Superior temporal gyrus (tissue), 1 donor: Measurements from ENCODE around the gene C2orf68.
"Not testable (repeated sequence)": the region's sequence is repeated elsewhere in the genome, so short reads cannot be mapped to it uniquely, and the experiment has no call there.

Experiments used
- DNase-seq: peaks from one replicate; pipeline ENCODE4 v3.0.0-alpha.2; 2016; ENCODE audit errors: extremely low spot score

Gene C2orf68

DNA sequence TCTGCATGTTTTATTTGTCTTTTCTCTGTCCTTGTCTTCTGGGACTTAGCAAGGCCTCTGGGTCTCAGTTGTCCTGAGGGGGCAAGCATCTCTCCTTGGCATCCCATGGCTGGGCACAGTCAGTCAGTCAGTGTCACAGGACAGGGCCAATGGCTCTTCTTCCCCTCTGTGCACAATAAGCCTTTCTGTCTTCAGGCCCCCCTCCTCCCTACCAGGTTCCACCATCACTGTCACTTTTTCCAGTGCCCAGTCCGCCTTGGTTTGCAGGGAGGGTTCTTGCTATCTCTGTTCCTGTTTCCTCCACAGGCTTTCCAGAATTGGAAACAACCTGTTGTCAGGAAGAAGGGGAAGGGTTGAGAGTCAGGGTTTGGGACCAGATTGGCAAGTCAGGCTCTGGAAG, 29.4 kb downstream of the C2orf68 start:
- DNase-seq = no peak

DNA sequence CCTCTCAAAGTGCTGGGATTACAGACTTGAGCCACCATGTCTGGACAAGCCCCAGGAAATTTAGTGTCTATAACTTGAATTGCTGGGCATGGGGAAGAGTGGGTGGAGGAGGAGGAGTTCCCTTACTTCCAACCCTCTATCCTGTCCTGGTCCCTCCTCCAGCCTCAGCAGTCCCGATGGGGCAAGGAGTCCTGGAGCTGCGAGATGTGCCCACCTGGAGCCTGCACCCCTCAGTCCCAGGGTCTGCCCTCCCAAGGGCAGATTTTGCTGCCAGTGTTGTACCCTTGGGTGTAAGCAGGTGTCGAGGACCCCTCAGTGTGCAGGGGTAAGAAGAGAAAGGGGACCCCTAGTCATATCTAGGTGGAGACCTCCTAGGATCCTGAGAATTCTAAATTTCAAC, 31.7 kb downstream of the C2orf68 start:
- no peak for DNase-seq

DNA sequence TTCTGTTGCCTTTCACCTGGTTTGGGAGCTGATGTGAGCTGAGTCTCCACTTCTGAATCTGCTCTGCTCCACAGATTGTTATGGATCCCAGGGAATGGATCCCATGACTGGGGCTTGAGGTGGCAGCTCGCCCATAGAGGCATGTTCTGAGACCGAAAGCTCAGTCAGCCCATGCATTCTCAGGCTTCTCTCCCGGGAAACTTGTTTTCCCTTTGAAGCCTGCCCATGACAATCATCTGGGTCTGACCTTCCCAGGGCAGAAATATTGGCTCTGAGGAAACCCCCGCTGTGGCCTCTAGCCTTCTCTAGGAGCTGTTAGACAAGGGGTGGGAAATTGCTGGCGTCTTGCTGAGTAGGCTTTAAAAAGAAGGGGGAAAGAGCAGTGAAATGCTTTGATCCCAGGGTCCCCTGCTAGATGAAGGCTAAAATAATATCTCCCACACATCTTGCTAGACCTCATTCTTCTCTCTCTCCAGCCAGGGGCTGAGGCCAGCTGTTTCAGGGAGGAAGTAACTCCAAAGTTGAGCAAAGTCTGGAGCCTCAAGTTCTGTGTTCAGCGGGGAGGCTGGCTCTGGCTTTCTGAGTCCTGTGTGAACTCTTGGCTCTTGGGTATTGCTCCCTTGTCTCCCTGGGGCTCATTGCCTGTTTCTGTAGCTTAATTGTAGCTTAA, 32.5 kb downstream of the C2orf68 start:
- no peak for DNase-seq

DNA sequence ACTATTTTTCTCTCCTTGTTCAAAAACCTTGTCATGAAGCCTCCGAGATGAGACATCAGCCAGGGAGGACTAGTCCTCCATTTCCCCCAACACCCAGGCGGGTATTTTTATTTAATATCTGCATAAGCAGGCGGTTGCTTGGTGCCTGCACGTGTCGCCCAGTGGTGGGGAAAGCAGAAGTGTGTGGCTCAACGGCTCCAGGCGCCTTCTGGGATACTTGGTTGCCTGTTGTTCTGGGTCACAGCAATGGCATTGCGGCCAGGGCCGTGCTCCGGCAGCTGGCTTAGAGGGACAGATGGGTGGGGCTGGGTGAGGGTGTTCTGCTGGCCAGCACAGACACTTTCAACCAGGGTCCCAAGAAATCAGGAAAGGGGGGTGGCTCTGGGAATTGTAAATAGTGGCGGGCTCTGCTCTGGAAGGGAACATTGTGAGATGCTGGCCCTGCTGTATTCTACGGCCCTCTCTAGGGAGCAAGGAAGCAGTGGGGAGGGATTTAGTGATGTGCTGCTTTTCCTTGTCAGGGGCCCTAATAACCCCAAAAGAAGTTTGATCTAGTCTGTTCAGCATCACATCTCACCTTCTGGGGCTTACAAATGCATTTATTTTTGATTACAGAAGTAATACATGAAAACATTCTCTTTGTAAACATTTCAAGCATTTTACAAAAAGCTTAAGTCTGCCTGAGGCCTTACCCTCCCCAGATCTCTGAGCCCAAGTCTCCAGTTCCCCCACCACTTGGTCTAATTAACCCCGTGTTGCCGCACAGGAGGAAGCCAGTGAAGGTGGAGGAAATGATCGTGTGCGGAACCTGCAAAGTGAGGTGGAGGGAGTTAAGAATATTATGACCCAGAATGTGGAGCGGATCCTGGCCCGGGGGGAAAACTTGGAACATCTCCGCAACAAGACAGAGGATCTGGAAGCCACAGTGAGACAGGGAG, 33.4 kb downstream of the C2orf68 start:
- DNase-seq = no peak

DNA sequence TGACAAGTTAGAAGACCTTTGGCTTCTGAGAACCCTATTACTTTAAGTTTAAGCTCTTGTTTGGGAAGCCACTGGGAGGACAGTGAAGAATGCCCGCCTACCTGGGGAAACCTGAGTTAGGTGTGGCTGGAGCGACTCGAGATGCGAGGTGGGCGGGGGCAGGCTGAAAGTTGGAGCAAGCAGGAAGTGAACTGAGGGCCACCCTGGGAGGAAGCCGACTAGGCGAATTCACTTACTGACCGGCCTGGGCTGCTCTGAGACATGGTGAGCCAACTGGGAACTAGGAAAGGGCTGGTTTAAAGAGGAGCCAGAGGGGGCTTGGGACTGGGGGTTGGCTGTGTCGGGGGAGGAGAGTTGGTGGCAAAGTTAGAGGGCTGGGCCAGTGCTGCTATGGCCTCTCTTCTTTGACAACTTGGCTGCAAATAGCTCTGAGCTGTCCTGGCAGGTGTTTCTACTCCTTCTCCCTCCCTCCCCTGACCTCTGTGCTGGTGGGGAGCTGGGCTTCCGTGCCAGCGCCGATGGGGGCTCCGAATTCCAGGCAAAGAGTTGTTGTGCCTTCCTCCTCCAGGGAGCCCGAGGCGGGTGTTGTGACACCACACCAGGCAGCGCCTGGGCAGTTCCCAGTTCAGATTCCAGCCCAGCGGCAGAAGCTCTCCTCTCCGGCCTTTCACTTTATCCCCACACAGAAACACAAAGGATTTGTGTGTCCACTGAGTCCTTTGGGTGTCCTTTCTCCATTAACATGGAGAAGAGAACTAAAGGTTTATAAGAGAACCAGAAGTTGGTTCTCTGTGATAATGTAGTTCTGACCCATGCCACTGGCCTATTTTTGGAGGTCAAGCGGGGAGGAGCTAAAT, 34.3 kb downstream of the C2orf68 start, which contains the start of gene VAMP8:
Gene VAMP8, plus strand, starts transcription at position 201 of the 857 bp plus-strand sequence. Its CDS starts 61 bp downstream, at position 262.
- DNase-seq = no peak

DNA sequence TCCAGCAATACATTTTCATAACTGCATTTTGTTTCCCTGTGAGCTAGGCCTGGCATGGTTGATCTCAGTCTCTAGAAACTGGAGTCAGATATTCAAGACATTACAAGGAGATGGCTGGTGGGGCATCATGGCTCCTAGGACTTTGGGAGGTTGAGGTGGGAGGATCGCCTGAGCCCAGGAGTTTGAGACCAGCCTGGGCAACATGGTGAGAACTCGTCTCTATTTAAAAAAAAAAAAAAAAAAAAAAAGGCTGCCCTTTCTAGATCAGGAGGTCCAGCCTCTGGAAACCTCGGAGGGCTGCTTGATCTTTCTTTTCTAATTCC, 34.8 kb downstream of the C2orf68 start:
- DNase-seq = no peak

DNA sequence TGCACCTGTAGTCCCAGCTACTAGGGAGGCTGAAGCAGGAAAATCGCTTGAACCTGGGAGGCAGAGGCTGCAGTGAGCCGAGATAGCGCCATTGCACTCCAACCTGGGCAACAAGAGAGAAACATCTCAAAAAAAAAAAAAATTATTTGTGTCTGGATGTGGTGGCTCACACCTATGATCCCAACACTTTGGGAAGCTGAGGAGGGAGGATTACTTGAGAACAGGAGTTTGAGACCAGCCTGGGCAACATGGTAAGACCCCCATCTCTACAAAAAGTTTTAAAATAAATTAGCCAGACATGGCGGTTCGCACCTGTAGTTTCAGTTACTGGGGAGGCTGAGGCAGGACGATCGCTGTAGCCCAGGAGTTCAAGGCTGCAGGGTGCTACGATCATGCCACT, 36.1 kb downstream of the C2orf68 start:
- DNase-seq = no peak

DNA sequence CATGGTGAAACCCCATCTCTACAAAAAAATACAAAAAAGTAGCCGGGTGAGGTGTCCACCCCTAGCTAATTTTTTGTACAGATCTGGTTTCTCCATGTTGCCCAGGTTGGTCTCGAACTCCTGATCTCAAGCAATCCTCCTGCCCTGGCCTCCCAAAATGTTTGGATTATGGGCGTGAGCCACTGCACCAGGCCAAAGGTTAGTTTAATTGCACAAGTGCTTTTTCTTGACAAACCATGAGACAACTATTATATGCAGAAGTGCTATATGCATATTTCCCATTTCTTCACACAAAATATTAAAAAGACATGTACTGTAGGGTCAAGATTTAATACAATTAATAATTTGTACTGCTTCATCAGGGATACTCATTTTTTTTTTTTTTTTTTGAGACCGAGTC, 45.6 kb downstream of the C2orf68 start:
- DNase-seq = no peak

DNA sequence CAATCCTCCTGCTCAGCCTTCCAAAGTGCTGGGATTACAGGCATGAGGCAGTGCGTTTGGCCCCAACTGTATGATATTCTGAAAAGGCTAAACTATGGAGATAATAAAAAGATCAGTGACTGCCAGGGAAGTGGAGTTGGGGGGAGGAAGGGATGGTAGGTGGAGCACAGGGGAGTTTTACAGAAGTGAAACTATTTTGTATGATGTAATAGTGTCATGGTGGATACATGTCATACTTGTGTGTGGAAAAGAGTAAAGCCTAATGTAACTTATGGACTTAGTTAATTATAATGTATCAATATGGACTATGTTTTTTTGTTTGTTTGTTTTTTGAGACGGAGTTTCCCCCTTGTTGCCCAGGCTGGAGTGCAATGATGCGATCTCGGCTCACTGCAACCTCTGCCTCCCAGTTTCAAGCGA, 47.7 kb downstream of the C2orf68 start:
- no peak for DNase-seq

DNA sequence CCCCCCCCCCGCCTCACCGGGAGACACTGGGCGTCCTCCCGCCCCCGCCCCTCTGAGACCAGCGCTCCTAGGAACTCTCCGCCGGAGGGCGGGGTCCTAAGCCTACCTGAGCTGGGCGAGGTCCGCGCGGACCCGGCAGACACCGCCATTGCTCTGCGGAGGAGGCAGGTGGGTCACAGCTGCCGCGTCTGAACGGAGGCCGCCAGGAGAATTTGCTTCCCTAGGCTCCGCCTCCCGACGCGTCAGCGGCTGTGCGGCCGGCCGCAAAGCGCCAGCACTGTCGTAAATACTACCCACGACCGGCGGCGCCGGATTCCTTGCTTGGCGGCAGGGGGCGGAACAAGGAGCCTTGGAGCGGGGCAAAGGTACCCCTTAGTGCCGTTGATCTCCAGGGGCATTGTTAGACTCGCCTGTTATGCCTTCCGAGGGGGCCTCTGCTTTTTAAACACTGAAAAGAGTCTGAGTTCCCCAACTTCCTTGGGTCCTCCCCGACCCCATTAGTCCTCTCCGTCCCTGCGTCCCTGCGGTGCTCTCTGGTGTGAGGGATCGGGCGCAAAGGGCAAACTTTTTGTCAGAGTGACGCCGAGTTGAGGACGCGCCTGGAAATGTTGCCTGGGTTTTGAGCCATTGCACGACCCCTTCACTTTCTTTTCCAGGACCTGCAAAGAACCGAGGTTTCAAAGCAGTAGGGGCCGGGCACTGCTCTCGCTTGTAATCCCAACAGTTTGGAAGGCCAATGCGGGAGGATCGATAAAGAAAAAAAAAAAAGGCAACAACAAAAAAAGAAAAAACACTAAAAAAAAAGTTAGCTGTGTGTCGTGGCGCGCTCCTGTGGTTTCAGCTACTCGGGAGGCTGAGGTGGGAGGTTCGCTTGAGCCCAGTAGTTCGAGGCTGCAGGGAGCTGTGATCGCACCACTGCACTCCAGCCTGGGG, 50.3 kb downstream of the C2orf68 start, which contains the start of gene GGCX:
Gene GGCX, minus strand, starts transcription at position 214 of the 933 bp plus-strand sequence. Its CDS starts 65 bp downstream, at position 149.
- peak; percentile 96 for DNase-seq

DNA sequence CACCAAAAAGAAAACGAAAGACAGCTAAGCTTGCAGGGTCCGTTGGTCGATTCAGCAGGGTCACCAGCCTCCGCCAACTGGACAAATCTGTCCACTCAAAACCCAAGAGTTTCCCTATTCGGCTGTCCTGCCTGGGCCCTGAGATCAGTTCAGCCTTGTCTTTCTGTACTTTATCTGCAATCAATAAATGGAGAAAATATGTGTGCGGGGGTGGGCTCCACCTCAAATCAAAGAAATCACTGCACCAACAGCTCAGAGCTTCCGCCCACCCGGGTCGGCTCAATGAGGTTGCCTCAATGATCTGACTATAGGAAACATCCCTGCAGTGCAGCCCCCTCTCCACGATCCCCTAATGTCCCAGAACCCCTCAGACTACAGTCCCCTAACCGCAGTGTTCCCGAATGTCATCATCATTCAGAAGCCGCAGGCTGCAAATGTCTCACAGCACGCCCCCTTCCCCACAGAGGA, 51.0 kb downstream of the C2orf68 start:
- no peak for DNase-seq

DNA sequence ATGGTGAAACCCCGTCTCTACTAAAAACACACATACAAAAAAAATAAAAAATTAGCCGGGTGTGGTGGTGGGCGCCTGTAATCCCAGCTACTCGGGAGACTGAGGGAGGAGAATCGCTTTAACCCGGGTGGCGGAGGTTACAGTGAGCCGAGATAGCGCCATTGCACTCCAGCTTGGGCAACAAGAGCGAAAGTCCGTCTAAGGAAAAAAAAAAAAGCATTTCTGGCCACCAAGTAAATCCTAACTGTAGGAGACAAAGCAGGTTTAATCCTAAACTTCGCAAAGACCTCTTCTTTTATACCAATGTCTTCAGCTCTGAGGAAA, 51.5 kb downstream of the C2orf68 start:
- DNase-seq = not testable (repeated sequence)

DNA sequence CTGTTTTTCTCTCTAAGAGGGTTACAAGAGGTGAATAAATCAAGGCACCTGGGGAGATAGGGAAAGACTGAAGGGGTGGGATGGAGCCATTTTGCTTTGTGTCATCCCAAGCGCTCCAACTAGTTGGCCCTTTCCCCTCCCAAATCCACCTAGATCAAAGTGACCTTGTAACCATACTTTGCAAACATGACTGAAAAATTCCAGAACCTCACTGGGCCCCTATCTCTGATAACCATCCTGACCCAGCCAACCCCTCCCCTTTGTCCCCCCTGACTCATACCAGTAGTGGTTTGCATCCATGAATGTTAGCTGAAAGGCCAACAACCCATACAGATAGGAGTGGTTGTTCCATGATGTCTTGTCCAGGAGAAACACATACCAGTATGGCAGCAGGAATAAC, 53.7 kb downstream of the C2orf68 start:
- DNase-seq = no peak

DNA sequence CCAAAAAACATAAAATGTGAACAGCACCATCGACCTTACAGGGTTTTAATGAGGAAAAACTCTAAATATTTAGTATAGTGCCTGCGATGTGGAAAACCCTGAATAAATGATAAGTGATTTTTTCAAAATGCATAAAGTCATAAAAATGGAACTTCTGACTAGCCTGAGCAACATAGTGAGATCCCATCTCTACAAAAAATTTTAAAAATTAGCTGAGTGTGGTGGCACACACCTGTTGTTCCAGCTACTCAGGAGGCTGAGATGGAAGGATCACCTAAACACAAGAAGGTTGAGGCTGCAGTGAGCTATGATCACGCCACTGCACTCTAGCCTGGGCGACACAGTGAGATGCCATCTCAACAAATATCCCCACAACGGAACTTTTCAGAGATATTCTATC, 54.7 kb downstream of the C2orf68 start:
- DNase-seq = no peak
